Activated CD4-positive, alpha-beta T cell treated with anti-CD3 and anti-CD28 coated beads, Interleukin-2, amount 50 U/mL, for 48 hours (primary cell): Measurements from ENCODE around the gene OR9Q1.
"Not testable (repeated sequence)": the region's sequence is repeated elsewhere in the genome, so short reads cannot be mapped to it uniquely, and the experiment has no call there.

Experiments used
- DNase-seq, 2 experiments: peaks; one replicate each; pipeline ENCODE4 v3.0.0-alpha.2; 2020

Gene OR9Q1, protein sequence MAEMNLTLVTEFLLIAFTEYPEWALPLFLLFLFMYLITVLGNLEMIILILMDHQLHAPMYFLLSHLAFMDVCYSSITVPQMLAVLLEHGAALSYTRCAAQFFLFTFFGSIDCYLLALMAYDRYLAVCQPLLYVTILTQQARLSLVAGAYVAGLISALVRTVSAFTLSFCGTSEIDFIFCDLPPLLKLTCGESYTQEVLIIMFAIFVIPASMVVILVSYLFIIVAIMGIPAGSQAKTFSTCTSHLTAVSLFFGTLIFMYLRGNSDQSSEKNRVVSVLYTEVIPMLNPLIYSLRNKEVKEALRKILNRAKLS

GRCh38 chr11:58023435-58023931 is at the start of gene OR9Q1:
TSS of gene OR9Q1 (plus strand) at chr11:58023881. CDS start at chr11:58179445, 155,564 bp downstream.
- no peak for DNase-seq

- no peak for DNase-seq
Measured at GRCh38 chr11:57974132-57974531, 49.5 kb upstream of the OR9Q1 start.

DNA sequence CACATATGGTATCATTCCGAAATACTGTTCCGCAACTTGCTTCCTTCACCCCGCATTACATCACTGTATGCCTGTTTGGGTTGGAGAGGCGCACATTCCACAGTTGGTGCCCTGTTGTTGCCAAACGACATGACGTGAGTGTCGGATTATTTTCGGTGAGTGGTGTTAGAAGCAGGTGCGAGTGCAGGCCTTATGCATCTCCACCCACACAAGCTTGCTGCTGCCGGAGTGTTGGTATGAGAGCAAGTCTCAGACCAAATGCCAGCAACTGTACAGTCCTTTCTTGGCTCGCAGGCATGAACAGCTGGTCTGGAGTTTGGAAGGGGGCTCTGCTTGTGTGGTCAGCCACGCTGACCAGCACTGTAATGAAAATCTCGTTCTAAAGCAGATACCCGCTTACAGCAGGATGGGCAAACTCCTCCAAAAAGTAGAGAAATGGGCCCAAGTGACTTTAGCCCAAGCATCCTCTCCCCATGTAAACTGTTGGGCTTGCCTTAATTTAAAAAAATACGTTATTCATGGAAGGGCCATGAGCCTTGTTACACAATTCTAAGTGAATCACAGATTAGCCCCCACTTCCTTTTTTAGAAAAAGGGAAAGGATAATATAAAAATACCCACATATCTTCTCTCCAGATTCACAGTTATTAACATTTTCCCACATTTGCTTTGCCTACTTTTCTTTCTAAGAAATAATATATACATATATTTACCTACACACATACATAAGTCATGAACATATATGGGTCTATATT is 48.7 kb upstream of the OR9Q1 start:
- no peak for DNase-seq

DNA sequence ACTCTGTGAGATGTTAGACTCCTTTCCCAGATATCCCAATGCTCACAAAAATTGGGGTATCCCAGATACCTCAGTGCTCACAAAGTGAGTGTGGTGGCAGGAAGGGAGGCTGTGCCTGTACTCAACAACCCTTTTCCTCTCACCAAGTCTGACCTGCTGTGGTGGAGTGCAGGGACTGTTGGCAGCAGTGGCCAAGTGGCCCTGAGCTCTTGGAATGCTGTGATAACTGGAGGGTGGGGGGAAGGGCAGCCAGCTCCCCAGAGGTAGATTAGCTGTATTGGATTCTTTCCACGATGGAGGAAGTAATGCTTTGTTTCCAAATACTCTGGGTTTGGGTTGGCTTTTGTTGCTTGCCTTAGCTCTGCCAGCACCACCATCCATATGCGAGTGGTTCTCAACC is 46.0 kb upstream of the OR9Q1 start:
- DNase-seq: no peak

DNA sequence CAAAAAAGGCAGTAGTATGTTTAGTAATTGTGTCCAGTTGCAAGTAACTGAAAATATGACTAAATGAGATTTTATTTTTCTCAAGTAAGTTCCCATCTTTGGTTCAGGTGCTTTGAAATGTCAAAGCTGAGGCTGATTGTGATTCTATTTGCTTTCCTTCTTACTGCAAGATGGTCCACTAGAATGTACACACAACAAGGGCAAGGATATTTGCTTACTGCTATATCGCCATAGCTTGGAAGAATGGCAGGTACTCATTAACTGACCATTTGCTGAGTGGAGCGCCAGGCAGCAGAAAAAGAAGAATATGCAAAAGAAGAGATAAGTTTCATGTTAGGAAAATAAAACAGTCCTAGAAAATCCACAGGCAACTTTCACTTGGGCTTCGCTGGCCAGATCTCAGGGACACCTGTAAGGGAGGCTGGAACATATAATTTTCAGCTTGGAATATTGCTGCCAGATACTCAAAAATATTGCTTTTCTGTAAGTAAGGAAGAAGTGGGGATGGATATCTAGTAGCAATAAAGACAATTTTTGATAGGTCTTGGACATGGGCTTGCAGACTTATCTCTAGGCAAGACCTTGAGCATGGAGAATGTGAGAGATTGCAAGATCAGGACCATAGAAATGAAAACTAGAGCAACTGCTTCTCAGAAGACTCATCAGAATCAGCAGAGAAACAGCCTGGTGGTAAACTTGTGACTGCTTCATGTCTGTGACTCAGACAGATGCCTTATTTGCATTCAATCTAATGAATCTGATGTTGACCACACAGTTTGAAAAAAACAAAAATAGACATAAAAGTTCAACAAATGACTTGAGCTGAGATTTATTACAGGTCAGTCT is 44.8 kb upstream of the OR9Q1 start:
- DNase-seq: no peak

GRCh38 chr11:57979532-57980079 is 44.1 kb upstream of the OR9Q1 start:
- no peak for DNase-seq

DNA sequence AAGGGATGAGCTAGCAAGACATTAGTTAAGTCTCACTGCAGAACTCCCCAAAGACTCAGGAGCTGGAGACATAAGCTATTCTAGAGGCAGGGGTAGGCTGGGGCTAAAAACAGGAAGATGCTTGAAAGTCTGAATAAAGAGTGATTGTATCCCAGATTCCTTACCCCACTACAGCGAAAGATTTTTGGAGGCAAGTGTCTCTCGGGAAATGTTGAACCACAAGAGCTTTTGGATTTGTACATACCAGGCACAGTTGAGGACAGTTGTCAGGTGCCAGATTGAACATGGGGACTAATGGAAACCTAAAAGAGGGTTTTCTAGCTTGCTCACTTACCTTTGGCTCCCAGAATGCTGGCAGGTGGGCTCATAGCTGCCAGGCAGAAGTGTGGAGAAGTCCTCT is 43.5 kb upstream of the OR9Q1 start:
- DNase-seq: no peak

DNA sequence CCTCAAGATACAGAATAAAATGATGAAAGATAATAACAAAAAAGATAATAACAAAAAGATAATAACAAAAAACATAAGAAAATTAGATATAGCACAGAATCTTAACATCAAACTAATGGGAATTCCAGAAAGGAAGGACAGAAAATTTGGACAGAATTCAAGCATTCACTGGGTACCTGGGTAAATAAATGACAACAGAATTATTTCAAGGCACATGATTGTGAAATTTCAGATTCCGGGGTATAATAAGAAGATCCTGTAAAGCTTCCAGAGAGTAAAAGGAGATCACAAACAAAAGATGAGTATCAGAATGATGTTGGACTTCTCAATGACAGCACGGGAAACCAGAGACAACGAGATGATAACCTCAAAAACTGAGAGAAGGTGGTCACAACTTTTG is 42.1 kb upstream of the OR9Q1 start:
- no peak for DNase-seq

DNA sequence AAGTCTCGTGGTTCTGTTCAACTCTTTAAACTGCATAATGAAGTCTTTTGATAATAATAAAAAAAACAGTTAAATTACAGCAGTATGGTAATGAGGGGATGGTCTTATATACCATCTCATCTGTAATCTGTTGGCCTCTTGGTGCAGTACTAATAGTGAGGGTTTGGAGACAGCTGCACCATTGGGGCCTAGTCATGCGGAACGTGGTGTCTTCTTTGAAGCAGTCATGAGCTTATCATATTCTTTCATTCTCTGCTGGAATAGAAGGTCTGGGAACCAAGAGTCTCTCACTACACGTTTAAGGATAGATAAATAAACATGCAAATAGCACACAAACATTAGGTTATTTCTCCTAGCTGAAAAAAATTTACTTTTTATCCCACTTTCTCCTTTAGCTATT is 40.9 kb upstream of the OR9Q1 start:
- DNase-seq: no peak

GRCh38 chr11:57983191-57983590 is 40.5 kb upstream of the OR9Q1 start:
- no peak for DNase-seq

GRCh38 chr11:57999523-57999922 is 24.2 kb upstream of the OR9Q1 start:
- not testable (repeated sequence) for DNase-seq

GRCh38 chr11:58000021-58000420 is 23.7 kb upstream of the OR9Q1 start:
- not testable (repeated sequence) for DNase-seq

- no peak for DNase-seq
Measured at GRCh38 chr11:58000699-58001098, 23.0 kb upstream of the OR9Q1 start.

DNA sequence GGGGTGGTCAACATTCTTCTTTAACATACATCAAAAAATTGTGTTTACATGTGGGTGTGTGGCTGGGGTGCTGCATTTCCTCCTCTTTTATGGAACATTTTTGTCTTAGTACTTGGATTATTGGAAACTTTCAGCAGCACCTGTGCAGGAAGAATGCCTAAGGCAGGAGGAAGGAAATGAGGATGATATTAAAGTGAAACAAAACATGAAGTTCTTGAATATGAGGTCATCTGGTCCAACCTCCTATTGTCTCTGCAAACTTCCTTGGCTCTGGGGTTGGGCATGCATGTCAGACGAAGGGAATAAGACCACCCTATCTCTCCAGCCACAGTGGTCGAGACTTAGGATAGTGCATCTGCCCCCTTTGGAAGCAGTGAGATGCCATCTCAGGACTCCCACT is 20.6 kb upstream of the OR9Q1 start:
- no peak for DNase-seq

DNA sequence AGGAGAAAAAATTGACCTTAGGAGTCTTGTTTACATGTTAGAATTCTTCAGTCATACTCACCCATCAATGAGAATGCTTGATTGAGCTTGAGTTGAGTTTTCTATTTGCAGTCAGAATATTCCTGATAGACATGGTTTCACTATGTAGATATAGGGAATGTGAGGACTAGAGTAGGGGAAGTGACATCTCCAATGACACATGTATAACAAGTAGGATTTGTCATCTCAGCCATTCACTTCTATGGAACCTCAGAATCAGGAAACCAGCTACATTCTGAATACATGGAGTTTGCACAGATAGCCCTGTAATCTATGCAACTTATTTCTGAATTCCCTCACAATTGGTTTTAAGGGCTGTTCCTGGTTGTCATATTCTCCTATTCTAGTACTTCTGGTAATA is 20.1 kb upstream of the OR9Q1 start:
- DNase-seq: no peak

- DNase-seq: no peak
Measured at GRCh38 chr11:58004664-58005063, 19.0 kb upstream of the OR9Q1 start.

GRCh38 chr11:58006940-58007339 is 16.7 kb upstream of the OR9Q1 start:
- DNase-seq: no peak

GRCh38 chr11:58011771-58012170 is 11.9 kb upstream of the OR9Q1 start:
- no peak for DNase-seq

DNA sequence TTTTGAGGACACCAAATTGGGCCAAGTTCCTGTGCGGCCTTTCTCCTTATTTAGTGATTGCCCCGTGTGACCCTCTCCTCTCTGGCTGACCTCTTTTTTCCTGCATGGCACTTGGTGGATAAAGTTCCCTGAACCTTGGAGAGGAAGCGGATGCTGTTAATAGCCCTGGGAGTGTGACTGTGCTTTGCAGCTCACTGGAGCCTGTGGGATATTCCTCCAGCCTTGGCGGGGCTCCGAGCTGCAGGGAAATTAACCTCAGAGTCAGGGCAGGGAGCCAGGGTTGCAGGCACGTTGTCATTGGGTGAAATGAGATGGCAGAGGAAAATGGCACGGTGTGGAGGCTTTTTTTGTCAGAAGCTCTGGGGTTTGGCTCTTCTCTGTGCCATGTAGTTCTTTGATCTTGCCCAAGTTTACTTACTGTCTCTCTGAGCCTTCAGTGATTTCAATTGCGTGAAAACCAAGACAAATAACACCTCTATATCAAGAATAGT is 965 bp downstream of the OR9Q1 start:
- no peak for DNase-seq

GRCh38 chr11:58027341-58027740 is 3.7 kb downstream of the OR9Q1 start:
- no peak for DNase-seq

GRCh38 chr11:58028687-58029411 is 5.2 kb downstream of the OR9Q1 start:
- DNase-seq: no peak

- no peak for DNase-seq
Measured at GRCh38 chr11:58030653-58031052, 7.0 kb downstream of the OR9Q1 start, which contains the start of gene OR6Q1. TSS of gene OR6Q1 (plus strand) at chr11:58030953. CDS start at chr11:58030953, 0 bp downstream.
